Measurements from ENCODE around the gene MAD1L1.

The MAD1L1 gene

DNA sequence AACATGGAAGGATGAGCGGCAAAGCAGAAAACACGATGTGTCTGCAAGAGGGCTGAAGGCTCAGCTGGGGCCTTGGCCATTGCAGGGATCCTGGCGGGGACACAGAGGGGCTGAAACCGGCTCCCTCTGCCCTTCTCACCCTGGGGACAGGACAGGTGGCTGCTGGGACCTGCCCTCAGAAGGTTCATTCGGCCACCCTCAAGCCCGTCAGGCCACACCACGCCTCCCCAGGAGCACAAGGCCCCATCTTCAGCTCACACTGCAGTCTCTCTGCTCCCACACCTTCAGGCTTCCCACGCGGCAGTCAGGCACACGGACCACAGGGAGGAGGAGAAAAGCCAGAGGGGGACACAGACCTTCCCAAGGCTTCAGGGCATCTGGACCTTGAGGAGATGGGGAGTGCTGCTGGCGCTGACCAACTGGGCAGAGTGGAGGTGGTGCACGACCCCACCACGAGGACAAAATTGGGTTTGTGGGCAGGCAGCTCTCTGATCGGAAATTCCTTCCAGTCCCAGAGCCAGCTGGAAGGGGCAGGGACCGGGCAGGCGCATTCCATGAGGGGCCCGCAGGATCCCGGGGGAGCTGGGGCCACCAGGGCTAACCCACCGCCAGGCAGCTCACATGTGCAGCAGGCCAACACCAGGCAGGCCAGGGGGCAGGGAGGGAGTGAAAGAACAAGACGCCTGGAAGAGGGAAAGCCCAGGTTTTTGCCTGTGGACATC lies 104.0 kb downstream of the MAD1L1 start:
- no peak overlapping the region for H3K27ac ChIP-seq
- no peak for TF ChIP-seq ZFX (IDR thresholded peaks at IDR 0.05)
- TF ChIP-seq, protein P1, sequence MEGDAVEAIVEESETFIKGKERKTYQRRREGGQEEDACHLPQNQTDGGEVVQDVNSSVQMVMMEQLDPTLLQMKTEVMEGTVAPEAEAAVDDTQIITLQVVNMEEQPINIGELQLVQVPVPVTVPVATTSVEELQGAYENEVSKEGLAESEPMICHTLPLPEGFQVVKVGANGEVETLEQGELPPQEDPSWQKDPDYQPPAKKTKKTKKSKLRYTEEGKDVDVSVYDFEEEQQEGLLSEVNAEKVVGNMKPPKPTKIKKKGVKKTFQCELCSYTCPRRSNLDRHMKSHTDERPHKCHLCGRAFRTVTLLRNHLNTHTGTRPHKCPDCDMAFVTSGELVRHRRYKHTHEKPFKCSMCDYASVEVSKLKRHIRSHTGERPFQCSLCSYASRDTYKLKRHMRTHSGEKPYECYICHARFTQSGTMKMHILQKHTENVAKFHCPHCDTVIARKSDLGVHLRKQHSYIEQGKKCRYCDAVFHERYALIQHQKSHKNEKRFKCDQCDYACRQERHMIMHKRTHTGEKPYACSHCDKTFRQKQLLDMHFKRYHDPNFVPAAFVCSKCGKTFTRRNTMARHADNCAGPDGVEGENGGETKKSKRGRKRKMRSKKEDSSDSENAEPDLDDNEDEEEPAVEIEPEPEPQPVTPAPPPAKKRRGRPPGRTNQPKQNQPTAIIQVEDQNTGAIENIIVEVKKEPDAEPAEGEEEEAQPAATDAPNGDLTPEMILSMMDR (conservative IDR thresholded peaks at IDR 0.05), result no peak

DNA sequence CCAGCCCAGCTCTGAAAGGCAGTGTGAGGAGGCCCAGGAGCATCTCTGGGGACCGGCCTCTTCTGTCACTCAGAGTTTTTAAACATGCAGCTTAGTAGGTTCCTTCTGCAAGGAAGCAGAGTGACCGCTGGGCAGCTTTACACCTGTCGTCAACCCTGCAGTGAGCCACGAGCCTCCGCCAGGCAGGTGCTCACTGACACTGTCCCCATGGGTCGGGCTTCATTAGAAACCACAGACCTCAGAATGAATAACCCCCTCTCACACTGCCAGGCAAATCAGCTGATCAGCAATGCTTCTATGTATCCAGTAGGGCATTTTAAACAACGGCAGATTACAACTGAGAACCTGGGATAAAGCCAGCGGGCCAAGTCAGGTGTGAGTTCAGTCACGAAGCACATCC lies 106.1 kb downstream of the MAD1L1 start:
- H3K27ac ChIP-seq, result no peak overlapping the region
- TF ChIP-seq, protein P1 (conservative IDR thresholded peaks at IDR 0.05), result no peak
- TF ChIP-seq ZFX (IDR thresholded peaks at IDR 0.05), result no peak

DNA sequence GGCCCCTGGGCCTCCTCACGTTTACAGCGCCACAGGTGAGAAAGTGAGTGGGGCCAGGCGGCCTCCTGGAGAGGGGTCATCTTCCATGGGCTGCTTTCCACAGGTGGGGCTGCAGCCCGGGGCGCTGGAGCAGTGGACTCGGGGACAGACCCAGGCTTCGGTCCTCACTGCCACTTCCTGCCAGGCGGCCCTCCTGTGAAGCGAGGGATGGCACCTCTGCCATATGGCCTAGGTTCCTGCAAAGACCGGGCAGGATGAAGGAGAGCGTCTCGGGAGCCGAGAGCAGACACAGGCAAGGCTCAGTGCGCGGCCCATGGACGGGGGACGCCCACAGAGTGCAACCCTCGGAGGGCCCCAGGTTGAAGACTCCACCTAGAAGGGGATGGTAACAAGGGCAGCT lies 106.8 kb downstream of the MAD1L1 start:
- TF ChIP-seq ZFX (IDR thresholded peaks at IDR 0.05), result no peak
- TF ChIP-seq, protein P1 (conservative IDR thresholded peaks at IDR 0.05), result no peak
- no peak overlapping the region for H3K27ac ChIP-seq

DNA sequence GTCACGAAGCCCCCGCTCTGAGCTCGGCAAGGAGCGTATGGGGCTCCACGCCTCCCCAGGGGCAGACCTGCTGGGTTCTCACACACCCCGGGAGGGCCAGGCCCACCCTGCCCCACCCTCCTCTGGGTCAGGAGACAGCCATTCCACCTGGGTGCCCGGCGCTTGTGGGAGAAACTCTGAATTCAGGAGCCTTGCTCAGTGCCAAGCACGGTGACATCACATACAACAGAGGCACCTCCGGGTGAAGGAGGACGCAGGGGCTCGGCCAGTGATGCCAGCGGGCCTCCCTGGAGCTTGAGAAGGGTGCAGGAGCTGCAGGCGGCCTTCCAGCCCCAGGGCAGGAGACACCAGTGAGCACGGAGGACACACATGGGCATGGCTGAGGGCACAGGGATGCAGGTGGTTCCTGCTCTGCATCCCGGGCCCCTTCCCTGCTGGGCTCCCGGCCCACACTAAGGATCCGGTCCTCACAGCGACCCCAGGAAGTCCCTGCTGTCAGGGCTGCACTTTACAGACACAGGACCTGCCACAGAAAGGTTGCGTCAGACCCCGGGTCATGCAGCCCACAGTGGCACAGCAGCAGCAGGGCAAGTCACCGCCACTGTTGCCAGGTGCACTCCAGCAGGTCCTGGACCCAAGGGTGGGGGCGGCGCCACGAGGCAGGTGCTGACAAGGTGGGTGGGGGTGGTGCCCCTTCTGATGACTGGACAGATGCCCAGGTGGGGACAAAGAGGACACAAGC lies 108.0 kb downstream of the MAD1L1 start:
- H3K27ac ChIP-seq, result no peak overlapping the region
- no peak for TF ChIP-seq ZFX (IDR thresholded peaks at IDR 0.05)
- TF ChIP-seq, protein P1 (conservative IDR thresholded peaks at IDR 0.05), result no peak

DNA sequence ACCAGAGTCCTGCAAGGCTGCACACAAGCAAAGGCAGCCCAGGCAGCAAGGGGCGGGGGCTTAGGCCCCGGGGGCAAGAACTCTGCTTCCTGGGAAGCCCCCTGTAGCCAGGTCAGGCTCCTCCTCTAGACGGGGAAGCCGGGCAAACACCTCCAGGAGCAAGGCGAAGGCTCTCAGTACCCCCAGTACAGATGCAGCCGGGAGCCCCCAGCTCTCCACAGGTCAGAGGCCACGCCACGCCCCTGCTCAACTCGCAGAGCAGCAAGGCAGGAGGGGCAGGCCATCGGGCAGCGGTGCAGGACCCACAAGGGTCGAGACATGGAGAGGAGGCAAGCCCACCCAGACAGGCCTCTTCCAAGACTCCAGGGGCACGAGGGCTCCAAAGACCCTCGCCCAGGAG lies 108.8 kb downstream of the MAD1L1 start:
- TF ChIP-seq ZFX (IDR thresholded peaks at IDR 0.05), result no peak
- TF ChIP-seq, protein P1 (conservative IDR thresholded peaks at IDR 0.05), result no peak
- H3K27ac ChIP-seq, result no peak overlapping the region

DNA sequence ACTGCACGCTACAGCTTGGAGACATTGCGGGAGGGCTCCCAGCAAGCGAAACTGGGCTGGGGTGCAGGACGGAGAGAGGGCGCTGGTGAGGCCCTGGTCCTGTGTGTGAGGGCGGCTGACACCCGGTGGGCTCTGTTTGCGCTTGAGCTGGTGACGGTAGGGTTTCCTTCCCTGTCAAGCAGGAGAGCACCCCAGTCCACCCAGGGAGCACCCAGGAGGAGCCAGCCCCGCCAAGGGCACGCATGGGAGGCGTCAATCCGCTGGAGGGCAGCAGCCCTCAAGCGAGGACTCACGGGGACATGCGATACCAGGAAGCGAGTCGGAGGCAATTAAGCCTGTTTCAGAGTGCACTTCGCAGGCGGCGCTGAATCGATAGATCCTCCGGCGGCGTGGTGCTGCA lies 109.4 kb downstream of the MAD1L1 start:
- no peak overlapping the region for H3K27ac ChIP-seq
- TF ChIP-seq, protein P1 (conservative IDR thresholded peaks at IDR 0.05), result no peak
- TF ChIP-seq ZFX (IDR thresholded peaks at IDR 0.05), result no peak

DNA sequence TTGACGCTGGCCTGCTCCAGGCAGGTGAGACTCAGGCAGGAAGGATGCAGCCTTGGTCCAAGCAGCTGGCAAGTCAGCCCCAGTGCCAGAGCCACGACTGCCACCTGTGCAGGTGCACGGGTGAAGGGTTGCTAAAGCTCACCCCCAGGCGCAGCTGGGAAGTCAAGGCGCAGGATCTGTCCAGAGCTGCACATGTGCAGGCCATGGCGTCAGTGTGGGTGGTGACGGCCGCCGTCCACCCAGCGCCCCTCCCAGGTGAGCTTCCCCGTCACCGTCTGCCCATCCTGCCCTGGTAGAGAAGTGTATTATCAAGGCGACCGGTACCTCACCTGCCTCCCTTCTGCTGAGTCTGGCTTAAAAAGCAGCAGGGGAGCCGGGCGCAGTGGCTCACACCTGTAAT lies 110.1 kb downstream of the MAD1L1 start:
- no peak overlapping the region for H3K27ac ChIP-seq
- TF ChIP-seq, protein P1 (conservative IDR thresholded peaks at IDR 0.05), result no peak
- TF ChIP-seq ZFX (IDR thresholded peaks at IDR 0.05), result no peak

Measured in C4-2B (cell line).